Cardiac muscle cell (in vitro differentiated cells and primary cell): ENCODE data around the gene MRGPRF. TPM values are rescaled to one million over a fixed set of nuclear protein-coding genes. Genes with fewer than 3 reads are reported as not detected.
A peak's percentile ranks its signal among the peaks of the same experiment; 100 is the strongest.

ENCODE experiments used
- DNase-seq, 2 donors: peaks; one replicate each; pipeline versions ENCODE4 v3.0.0 to v3.0.0-alpha.2; 2010 to 2017; ENCODE audit warnings: low read depth in 1 of 2, low spot score in 1 of 2
- H3K27ac ChIP-seq: fragments of 200-600 bp; sonication (generic); 2 replicates; pipeline ENCODE4 v1.5.1; 2016
- H3K27me3 ChIP-seq: fragments of 200-600 bp; sonication (generic); 2 replicates; pipeline ENCODE4 v1.6.0; 2016; ENCODE audit warnings: control low read depth
- H3K36me3 ChIP-seq: fragments of 200-600 bp; sonication (generic); 2 replicates; pipeline ENCODE4 v1.5.1; 2016; ENCODE audit warnings: control low read depth
- H3K4me1 ChIP-seq: fragments of 200-600 bp; sonication (generic); 2 replicates; pipeline ENCODE4 v1.8.1; 2017; ENCODE audit warnings: low read depth, mild to moderate bottlenecking, mixed run types
- H3K4me3 ChIP-seq: fragments of 200-600 bp; sonication (generic); 2 replicates; pipeline ENCODE4 v1.5.1; 2016; ENCODE audit warnings: mild to moderate bottlenecking
- H3K9me3 ChIP-seq: fragments of 200-600 bp; sonication (generic); 2 replicates; pipeline ENCODE4 v1.5.1; 2017; ENCODE audit warnings: low read depth, mild to moderate bottlenecking, control low read depth
- polyA plus RNA-seq: library from polyadenylated mRNA; unstranded; fragments of >200 nt; fragmentation: Nextera tagmentation; extraction: Ambion mirVana; gene quantifications from 2 replicates; pipeline ENCODE4 v1.2.1, GENCODE V29; 2016
- total RNA-seq: library from RNA; depleted of rRNA; stranded (reverse); fragments of >200 nt; gene quantifications from 2 replicates; pipeline ENCODE4 v1.2.3, GENCODE V29; 2016
- TF ChIP-seq, protein P1 (sequence below): IDR thresholded peaks from 2 replicates; pipeline ENCODE4 v1.5.1; 2012; ENCODE audit warnings: low read depth, mild to moderate bottlenecking, low read length

MRGPRF gene
- total and polyA plus RNA-seq, 2 experiments from 2014 or later = 9.3 to 13.8 TPM

DNA sequence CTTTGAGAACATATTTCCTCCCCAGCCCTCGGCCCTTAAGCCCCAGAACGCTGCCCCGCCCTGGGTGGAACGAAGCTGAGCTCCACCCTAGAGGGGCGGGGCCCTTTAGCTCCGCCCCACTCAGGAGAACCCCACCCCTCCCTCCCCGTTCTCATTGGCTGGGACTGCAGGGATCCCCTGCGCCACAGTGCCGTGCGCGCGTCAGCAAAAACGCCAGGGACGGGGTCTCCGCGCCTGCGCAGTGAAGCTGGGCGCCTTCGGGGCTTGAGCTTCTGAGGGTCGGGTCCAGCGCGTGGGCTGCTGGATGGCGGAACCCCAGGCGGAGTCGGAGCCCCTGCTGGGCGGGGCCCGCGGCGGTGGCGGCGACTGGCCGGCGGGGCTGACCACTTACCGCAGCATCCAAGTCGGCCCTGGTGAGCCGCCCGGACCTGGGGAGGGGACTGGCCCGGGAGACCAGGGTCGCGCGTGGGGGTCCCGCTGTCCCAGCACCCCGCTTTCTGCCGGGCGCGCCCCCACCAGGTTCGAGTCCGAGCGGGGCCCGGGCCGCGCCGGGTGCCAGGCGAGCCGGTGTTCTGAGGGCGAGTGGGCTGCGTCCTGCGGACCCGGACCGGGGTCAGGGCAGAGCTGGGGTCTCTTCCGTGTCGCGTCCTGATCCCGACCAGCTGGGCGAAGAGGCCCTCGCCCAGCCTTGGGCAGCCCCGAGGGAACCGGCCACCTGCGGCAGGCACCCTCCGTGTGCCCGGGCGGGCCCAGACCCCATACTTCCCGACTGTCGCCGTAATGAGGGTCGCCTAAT is 35.8 kb upstream of the MRGPRF start, which contains the start of gene TPCN2:
Gene TPCN2, plus strand, starts transcription at position 239 of the 796 bp plus-strand sequence. Its CDS starts 66 bp downstream, at position 305.
- TF ChIP-seq, protein P1, sequence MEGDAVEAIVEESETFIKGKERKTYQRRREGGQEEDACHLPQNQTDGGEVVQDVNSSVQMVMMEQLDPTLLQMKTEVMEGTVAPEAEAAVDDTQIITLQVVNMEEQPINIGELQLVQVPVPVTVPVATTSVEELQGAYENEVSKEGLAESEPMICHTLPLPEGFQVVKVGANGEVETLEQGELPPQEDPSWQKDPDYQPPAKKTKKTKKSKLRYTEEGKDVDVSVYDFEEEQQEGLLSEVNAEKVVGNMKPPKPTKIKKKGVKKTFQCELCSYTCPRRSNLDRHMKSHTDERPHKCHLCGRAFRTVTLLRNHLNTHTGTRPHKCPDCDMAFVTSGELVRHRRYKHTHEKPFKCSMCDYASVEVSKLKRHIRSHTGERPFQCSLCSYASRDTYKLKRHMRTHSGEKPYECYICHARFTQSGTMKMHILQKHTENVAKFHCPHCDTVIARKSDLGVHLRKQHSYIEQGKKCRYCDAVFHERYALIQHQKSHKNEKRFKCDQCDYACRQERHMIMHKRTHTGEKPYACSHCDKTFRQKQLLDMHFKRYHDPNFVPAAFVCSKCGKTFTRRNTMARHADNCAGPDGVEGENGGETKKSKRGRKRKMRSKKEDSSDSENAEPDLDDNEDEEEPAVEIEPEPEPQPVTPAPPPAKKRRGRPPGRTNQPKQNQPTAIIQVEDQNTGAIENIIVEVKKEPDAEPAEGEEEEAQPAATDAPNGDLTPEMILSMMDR = no peak
- no peaks in the 10 kb centered on the region for H3K27me3 ChIP-seq
- H3K4me3 ChIP-seq = peak within 1 kb of the TSS; percentile 81
- no peaks in the 10 kb centered on the region for H3K36me3 ChIP-seq
- H3K4me1 ChIP-seq = peaks cover 51% of the 10 kb centered on the region
- DNase-seq = peak; percentile 98 to 99
- H3K27ac ChIP-seq = peak within 1 kb of the TSS; percentile 60
- no peaks in the 10 kb centered on the region for H3K9me3 ChIP-seq

DNA sequence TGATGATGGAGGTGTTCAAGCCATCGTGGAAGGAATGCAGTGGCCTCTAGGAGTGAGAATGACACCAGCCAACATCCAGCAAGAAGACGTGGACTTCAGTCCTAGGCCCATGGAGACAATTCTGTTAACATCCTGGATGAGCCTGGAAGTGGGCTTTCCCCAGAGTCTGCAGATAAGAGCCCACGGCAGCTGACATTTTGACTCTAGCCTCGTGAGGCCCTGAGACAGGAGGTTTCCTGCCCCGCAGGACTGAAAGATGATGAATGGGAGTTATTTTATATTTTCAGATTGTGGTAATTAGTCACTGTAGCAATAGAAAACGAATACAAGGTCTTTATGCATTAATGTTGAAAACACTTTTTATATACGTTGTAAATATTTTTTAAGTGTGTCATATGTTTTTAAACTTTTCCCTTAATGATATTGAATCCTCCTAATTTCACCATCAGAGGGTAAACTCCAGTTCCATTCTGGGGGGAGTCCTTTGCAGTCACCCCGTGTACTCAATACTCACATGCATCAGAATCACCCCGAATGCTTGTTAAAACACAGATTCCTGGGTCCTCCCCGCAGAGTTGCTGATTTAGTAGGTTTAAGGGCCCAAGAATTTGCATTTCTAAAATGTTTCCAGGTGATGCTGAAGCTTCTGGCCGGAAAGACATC is 35.1 kb upstream of the MRGPRF start:
- no peaks in the 10 kb centered on the region for H3K9me3 ChIP-seq
- H3K36me3 ChIP-seq = no peaks in the 10 kb centered on the region
- H3K27me3 ChIP-seq = no peaks in the 10 kb centered on the region
- DNase-seq = peak in 1 of 2 donors; percentile 10
- H3K4me3 ChIP-seq = peak overlapping the region; percentile 14
- TF ChIP-seq, protein P1 = no peak
- peaks cover 55% of the 10 kb centered on the region for H3K4me1 ChIP-seq
- H3K27ac ChIP-seq = peak overlapping the region; percentile 35

DNA sequence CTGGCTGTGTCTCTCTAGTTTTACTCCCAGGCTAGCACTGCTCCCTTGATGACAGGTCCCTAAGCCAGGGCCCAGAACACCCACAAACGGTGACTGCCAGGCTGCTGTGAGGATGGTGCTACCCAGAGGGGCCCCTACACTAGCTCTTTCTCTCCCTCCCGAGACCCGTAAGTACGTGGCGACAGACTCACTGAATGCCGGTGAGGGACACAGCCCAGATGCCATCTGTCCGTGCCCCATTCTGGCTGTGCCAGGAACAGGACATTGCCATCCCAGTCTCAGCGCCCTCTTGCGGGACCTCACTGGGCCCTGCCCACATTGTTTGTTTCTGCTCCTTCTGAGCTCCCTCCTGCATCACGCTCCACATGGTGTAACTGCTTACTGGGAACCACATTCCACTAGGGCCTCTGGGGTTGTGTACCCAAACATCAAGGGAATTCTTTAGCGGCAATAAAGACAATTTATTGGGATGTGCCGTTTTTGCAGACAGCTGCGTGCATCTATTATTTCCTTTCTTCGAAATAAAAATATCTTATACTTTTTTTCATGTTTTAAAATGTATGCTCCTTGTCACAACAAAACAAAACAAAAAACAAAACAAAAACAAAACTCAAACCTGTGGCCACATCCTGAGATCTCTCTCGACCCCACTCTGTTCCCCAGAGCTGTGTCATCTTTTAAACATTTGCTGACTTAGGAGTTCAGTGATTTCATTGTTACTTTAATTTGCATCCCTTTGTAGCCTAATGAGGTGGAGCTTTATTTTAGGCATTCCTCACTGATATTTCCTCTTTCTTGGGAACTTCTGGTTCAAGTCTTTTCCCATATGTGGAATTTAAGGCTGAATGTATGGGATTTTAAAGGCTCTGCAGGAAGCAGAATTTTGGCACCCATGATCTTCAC is 31.3 kb upstream of the MRGPRF start:
- TF ChIP-seq, protein P1 = peak; percentile 69
- H3K4me3 ChIP-seq = no peak overlapping the region

DNA sequence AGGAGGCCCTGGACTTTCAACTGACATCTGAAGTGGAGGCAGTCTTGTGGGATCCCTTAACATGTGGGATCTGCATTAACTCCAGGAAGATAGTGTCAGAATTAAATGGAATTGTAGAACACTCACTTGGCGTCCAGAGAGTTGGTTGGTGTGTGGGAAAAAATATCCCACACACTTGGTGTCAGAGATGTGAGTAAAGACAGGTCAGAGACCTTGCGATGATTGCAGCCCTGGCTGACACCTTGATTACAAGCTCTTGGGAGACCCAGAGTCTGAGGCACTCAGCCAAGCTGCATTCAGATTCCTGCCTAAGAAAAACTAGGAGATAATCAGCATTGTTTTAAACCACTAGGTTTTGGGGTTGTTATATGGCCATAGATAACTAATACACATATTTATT is 28.5 kb upstream of the MRGPRF start:
- H3K4me1 ChIP-seq = peaks cover 51% of the 10 kb centered on the region
- DNase-seq = peak; percentile 42 to 92
- no peaks in the 10 kb centered on the region for H3K36me3 ChIP-seq
- no peaks in the 10 kb centered on the region for H3K9me3 ChIP-seq
- H3K4me3 ChIP-seq = no peak overlapping the region
- peak overlapping the region; percentile 99 for H3K27ac ChIP-seq
- TF ChIP-seq, protein P1 = no peak
- H3K27me3 ChIP-seq = no peaks in the 10 kb centered on the region

More for the DNA sequence above, 31.3 kb upstream of the MRGPRF start:
- Histone ChIP-seq H3K9me3 (no peaks in the 10 kb centered on the region), H3K36me3 (no peaks in the 10 kb centered on the region), H3K4me1 (peaks cover 55% of the 10 kb centered on the region), H3K27me3 (no peaks in the 10 kb centered on the region), H3K27ac (peak overlapping the region; percentile 99)
- DNase-seq = peak; percentile 65 to 82
